ENCODE measurements around the gene TM9SF2.
A peak's percentile ranks its signal among the peaks of the same experiment; 100 is the strongest.

Gene TM9SF2

GRCh38 chr13:99495466-99496183 lies 5.6 kb upstream of the TM9SF2 start:
- no peak for DNase-seq (ENCODE audit: low read depth)
- no peak for TF ChIP-seq CTCF (IDR thresholded peaks at IDR 0.05; ENCODE audit: low read depth, low read length, missing control alignments)
- H3K4me3 ChIP-seq (ENCODE audit: low read depth, low read length), result peak overlapping the region; percentile 67

- peak overlapping the region; percentile 67 for H3K4me3 ChIP-seq (ENCODE audit: low read depth, low read length)
These were observed 4.8 kb upstream of the TM9SF2 start for GRCh38 chr13:99496184-99497142.

GRCh38 chr13:99498171-99499161 lies 2.8 kb upstream of the TM9SF2 start:
- peak overlapping the region; percentile 61 for H3K4me3 ChIP-seq (ENCODE audit: low read depth, low read length)
- no peak for TF ChIP-seq CTCF (IDR thresholded peaks at IDR 0.05; ENCODE audit: low read depth, low read length, missing control alignments)
- DNase-seq (ENCODE audit: low read depth), result peak; percentile 94

More at GRCh38 chr13:99496184-99497142, 4.8 kb upstream of the TM9SF2 start:
- no peak for TF ChIP-seq CTCF (IDR thresholded peaks at IDR 0.05; ENCODE audit: low read depth, low read length, missing control alignments)
- peak; percentile 88 for DNase-seq (ENCODE audit: low read depth)

GRCh38 chr13:99500839-99501183 lies 461 bp upstream of the TM9SF2 start:
- TF ChIP-seq CTCF (IDR thresholded peaks at IDR 0.05; ENCODE audit: low read depth, low read length, missing control alignments), result no peak
- no peak for DNase-seq (ENCODE audit: low read depth)
- peak overlapping the region; percentile 66 for H3K4me3 ChIP-seq (ENCODE audit: low read depth, low read length)

GRCh38 chr13:99501848-99502301 lies 603 bp downstream of the TM9SF2 start:
- TF ChIP-seq CTCF (IDR thresholded peaks at IDR 0.05; ENCODE audit: low read depth, low read length, missing control alignments), result no peak
- H3K4me3 ChIP-seq (ENCODE audit: low read depth, low read length), result peak overlapping the region; percentile 66
- no peak for DNase-seq (ENCODE audit: low read depth)

- H3K4me3 ChIP-seq (ENCODE audit: low read depth, low read length), result peak overlapping the region; percentile 40; the same call in 1 of the 2 replicates
- peak; percentile 11 for TF ChIP-seq CTCF (IDR thresholded peaks at IDR 0.05; ENCODE audit: low read depth, low read length, missing control alignments)
- DNase-seq (ENCODE audit: low read depth), result no peak
These were observed 4.6 kb downstream of the TM9SF2 start for GRCh38 chr13:99505814-99506269.
